ENCODE results near the gene NOP9. TPM values are rescaled to one million over a fixed set of nuclear protein-coding genes. Genes with fewer than 3 reads are reported as not detected.
"Not testable (repeated sequence)": the region's sequence is repeated elsewhere in the genome, so short reads cannot be mapped to it uniquely, and the experiment has no call there.

Gene NOP9
- polyA plus RNA-seq, 2 donors, result 9.3 to 10.8 TPM

DNA sequence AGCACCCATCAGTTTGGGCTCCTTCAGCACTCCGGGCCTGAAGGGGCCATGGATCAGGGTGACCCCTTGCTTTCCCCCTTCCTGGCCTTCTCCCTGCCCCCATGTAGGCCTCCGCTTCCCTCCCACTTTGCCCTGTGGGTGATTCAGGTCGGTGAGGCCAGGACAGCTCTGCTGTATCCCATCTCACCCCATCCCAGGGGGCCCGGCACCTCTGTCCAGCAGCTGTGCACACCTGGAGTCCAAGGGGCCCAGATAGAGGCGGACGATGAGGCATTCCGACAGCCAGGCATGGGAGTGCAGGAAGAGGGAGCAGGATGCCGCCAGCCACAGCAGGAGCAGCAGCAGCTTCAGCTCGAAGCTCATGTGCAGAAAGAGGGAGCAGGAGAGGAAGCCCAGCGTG, 23.0 kb downstream of the NOP9 start:
- WGBS, 2 donors, result 74 to 79% methylated on average over 10 of the region's 10 CpGs
- no peak overlapping the region for H3K4me3 ChIP-seq (ENCODE audit: low read depth in 1 of 2, low read length in 2 of 2)
- H3K36me3 ChIP-seq (ENCODE audit: control insufficient read depth in 2 of 2, insufficient read depth in 2 of 2, low read length in 1 of 2), result no peaks in the 10 kb centered on the region
- H3K27ac ChIP-seq (ENCODE audit: low read depth in 2 of 2, low read length in 1 of 2), result no peak overlapping the region
- H3K9me3 ChIP-seq (ENCODE audit: control insufficient read depth in 2 of 2, insufficient read depth in 1 of 2, low read depth in 1 of 2, low read length in 1 of 2), result no peaks in the 10 kb centered on the region
- H3K27me3 ChIP-seq (ENCODE audit: control insufficient read depth in 1 of 2, insufficient read depth in 2 of 2, low read length in 2 of 2), result no peaks in the 10 kb centered on the region
- H3K4me1 ChIP-seq (ENCODE audit: control insufficient read depth in 2 of 2, insufficient read depth in 2 of 2, low read length in 1 of 2), result peaks cover 0 to 4% of the 10 kb centered on the region in 2 donors

DNA sequence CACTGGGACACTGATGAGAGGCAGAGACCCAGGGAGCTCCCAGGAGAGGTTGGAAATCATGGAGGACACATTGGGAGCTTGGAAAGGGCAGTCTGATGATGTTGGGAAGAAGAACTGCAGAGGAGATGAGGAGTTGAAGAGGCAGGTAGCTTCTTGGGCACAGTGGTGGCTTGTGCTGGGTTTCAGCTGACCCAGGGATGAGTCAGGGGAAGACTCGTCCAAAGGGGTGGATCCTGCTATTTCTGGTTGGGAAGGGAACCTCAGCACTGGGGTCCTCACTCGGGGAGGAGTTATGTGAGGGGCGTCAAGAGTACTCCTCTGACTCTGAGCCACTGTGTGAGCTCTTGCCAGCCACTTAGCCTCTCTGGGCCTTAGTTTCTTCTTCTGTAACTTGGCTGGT, 23.7 kb downstream of the NOP9 start:
- H3K4me1 ChIP-seq (ENCODE audit: control insufficient read depth in 2 of 2, insufficient read depth in 2 of 2, low read length in 1 of 2), result peaks cover 0 to 4% of the 10 kb centered on the region in 2 donors
- 54 to 66% methylated on average over 3 of the region's 3 CpGs for WGBS, 2 donors

DNA sequence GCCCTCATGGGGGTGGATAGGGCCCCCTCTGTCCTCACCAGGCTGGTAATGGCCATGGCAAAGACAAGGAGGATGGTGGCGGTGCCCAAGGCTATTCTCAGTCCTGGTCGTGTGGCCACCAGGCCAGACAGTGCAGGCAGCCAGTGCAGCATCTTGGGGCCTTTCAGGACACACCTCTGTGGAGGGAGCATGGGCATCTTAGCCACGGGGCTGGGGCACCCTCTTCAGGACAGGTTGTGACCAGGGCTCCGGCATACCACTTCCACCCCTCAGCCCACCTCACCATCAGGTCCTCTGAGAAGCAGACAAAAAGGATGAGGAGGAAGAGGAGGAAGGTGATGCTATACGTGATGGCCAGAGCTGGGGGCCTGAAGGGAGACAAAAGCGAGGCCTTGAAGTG, 24.4 kb downstream of the NOP9 start:
- Histone ChIP-seq H3K27ac (ENCODE audit: low read depth in 2 of 2, low read length in 1 of 2) (no peak overlapping the region), H3K9me3 (ENCODE audit: control insufficient read depth in 2 of 2, insufficient read depth in 1 of 2, low read depth in 1 of 2, low read length in 1 of 2) (no peaks in the 10 kb centered on the region), H3K27me3 (ENCODE audit: control insufficient read depth in 1 of 2, insufficient read depth in 2 of 2, low read length in 2 of 2) (no peaks in the 10 kb centered on the region), H3K4me1 (ENCODE audit: control insufficient read depth in 2 of 2, insufficient read depth in 2 of 2, low read length in 1 of 2) (peaks cover 0 to 4% of the 10 kb centered on the region in 2 donors), H3K36me3 (ENCODE audit: control insufficient read depth in 2 of 2, insufficient read depth in 2 of 2, low read length in 1 of 2) (no peaks in the 10 kb centered on the region), H3K4me3 (ENCODE audit: low read depth in 1 of 2, low read length in 2 of 2) (no peak overlapping the region)
- 74 to 81% methylated on average over 6 of the region's 6 CpGs for WGBS, 2 donors

More for the DNA sequence above, 23.7 kb downstream of the NOP9 start:
- no peaks in the 10 kb centered on the region for H3K9me3 ChIP-seq (ENCODE audit: control insufficient read depth in 2 of 2, insufficient read depth in 1 of 2, low read depth in 1 of 2, low read length in 1 of 2)
- H3K27ac ChIP-seq (ENCODE audit: low read depth in 2 of 2, low read length in 1 of 2), result no peak overlapping the region
- no peak overlapping the region for H3K4me3 ChIP-seq (ENCODE audit: low read depth in 1 of 2, low read length in 2 of 2)
- no peaks in the 10 kb centered on the region for H3K27me3 ChIP-seq (ENCODE audit: control insufficient read depth in 1 of 2, insufficient read depth in 2 of 2, low read length in 2 of 2)
- H3K36me3 ChIP-seq (ENCODE audit: control insufficient read depth in 2 of 2, insufficient read depth in 2 of 2, low read length in 1 of 2), result no peaks in the 10 kb centered on the region

DNA sequence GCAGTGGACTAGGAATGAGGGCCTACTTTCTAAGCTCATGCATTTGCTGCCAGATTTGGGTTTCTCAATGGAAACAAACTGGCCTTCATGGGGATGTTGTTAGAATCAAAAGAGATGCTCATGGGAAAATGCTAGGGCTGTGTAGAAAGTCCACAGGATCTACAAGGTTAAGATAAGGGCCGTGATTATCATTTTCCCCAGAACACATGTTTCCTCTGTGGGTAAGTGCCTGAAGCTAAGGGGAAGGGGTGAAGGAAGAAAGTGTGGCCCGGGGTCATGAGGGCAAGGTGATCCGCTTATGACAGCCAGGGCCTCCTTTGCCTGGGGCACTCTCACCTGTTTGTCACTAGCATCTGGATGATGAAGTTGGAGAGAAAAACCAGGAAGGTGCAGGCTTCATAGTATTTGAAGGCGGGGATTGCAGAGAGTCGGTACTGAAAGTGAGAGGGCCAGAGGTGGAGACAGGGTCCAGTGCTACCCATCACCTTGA, 25.4 kb downstream of the NOP9 start:
- Histone ChIP-seq H3K4me1 (ENCODE audit: control insufficient read depth in 2 of 2, insufficient read depth in 2 of 2, low read length in 1 of 2) (peaks cover 0 to 4% of the 10 kb centered on the region in 2 donors), H3K27me3 (ENCODE audit: control insufficient read depth in 1 of 2, insufficient read depth in 2 of 2, low read length in 2 of 2) (no peaks in the 10 kb centered on the region), H3K36me3 (ENCODE audit: control insufficient read depth in 2 of 2, insufficient read depth in 2 of 2, low read length in 1 of 2) (no peaks in the 10 kb centered on the region), H3K9me3 (ENCODE audit: control insufficient read depth in 2 of 2, insufficient read depth in 1 of 2, low read depth in 1 of 2, low read length in 1 of 2) (no peaks in the 10 kb centered on the region), H3K27ac (ENCODE audit: low read depth in 2 of 2, low read length in 1 of 2) (no peak overlapping the region), H3K4me3 (ENCODE audit: low read depth in 1 of 2, low read length in 2 of 2) (no peak overlapping the region)
- WGBS, 2 donors, result 73 to 81% methylated on average over 5 of the region's 5 CpGs

DNA sequence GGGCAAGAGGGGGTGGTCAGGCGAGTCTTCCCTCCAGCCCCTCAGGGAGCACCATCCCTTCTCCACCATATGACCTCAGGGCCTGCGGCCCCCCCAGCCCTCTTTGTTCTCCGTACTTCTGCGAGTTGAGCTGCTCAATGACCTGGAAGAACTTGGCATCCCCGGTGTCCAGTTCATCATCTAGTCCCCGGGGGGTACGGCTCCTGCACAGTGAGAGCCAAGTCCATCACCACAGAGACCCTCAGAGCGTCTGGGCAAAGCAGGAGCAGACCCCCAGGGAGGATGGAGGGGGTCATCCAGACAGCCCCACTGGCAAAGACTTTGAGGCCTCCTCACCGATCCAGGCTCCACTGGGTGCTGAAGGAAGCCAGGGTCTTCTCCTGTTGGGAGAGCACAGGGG, 26.3 kb downstream of the NOP9 start:
- no peaks in the 10 kb centered on the region for H3K36me3 ChIP-seq (ENCODE audit: control insufficient read depth in 2 of 2, insufficient read depth in 2 of 2, low read length in 1 of 2)
- peaks cover 0 to 4% of the 10 kb centered on the region in 2 donors for H3K4me1 ChIP-seq (ENCODE audit: control insufficient read depth in 2 of 2, insufficient read depth in 2 of 2, low read length in 1 of 2)
- no peaks in the 10 kb centered on the region for H3K9me3 ChIP-seq (ENCODE audit: control insufficient read depth in 2 of 2, insufficient read depth in 1 of 2, low read depth in 1 of 2, low read length in 1 of 2)
- 80 to 85% methylated on average over 9 of the region's 9 CpGs for WGBS, 2 donors
- no peak overlapping the region for H3K4me3 ChIP-seq (ENCODE audit: low read depth in 1 of 2, low read length in 2 of 2)
- H3K27me3 ChIP-seq (ENCODE audit: control insufficient read depth in 1 of 2, insufficient read depth in 2 of 2, low read length in 2 of 2), result no peaks in the 10 kb centered on the region
- H3K27ac ChIP-seq (ENCODE audit: low read depth in 2 of 2, low read length in 1 of 2), result no peak overlapping the region

DNA sequence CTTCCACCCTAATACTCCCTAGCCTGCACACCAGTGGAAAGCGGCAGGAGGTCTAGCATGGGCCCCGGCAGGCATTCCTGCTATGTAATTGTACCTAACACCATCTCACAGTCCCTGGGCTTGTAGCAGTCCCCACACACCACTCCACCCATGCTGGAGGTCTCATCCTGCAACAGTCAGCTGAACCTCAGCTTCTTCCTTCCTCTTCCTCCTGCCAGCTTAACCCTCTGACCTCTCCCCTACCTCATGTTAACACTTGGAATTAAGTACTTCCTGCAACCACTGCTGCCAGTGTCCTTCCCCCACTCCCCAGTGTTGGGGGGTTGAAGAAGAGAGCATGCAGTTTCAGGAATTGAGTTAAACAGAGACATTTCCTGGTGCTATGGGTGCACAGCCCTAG, 27.7 kb downstream of the NOP9 start:
- Histone ChIP-seq H3K27me3 (ENCODE audit: control insufficient read depth in 1 of 2, insufficient read depth in 2 of 2, low read length in 2 of 2) (no peaks in the 10 kb centered on the region), H3K4me1 (ENCODE audit: control insufficient read depth in 2 of 2, insufficient read depth in 2 of 2, low read length in 1 of 2) (peaks cover 0 to 9% of the 10 kb centered on the region in 2 donors), H3K36me3 (ENCODE audit: control insufficient read depth in 2 of 2, insufficient read depth in 2 of 2, low read length in 1 of 2) (no peaks in the 10 kb centered on the region), H3K27ac (ENCODE audit: low read depth in 2 of 2, low read length in 1 of 2) (peak overlapping the region in 1 of 2 donors; percentile 7), H3K4me3 (ENCODE audit: low read depth in 1 of 2, low read length in 2 of 2) (no peak overlapping the region), H3K9me3 (ENCODE audit: control insufficient read depth in 2 of 2, insufficient read depth in 1 of 2, low read depth in 1 of 2, low read length in 1 of 2) (no peaks in the 10 kb centered on the region)
- WGBS, 2 donors, result 84 to 87% methylated on average over 2 of the region's 2 CpGs

DNA sequence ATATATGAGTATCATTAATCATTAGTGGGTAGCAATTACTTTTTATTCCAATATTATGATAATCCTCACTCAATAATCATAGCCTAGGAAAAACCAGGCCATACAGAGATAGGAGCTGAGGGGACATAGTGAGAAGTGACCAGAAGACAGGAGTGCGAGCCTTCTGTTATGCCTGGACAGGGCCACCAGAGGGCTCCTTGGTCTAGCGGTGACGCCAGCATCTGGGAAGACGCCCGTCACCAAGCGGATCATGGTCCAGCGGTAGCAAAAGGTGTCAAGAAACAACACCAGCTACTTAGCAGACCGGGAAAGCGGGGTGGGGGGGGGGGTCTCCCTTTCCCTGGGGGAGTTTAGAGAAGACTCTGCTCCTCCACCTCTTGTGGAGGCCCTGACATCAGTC, 28.3 kb downstream of the NOP9 start:
- H3K4me3 ChIP-seq (ENCODE audit: low read depth in 1 of 2, low read length in 2 of 2); H3K27ac ChIP-seq (ENCODE audit: low read depth in 2 of 2, low read length in 1 of 2); H3K36me3 ChIP-seq (ENCODE audit: control insufficient read depth in 2 of 2, insufficient read depth in 2 of 2, low read length in 1 of 2); H3K27me3 ChIP-seq (ENCODE audit: control insufficient read depth in 1 of 2, insufficient read depth in 2 of 2, low read length in 2 of 2); H3K9me3 ChIP-seq (ENCODE audit: control insufficient read depth in 2 of 2, insufficient read depth in 1 of 2, low read depth in 1 of 2, low read length in 1 of 2): not testable (repeated sequence)
- 5 to 9% methylated on average over 8 to 9 of the region's 9 CpGs for WGBS, 2 donors
- peaks cover 0 to 13% of the 10 kb centered on the region in 2 donors for H3K4me1 ChIP-seq (ENCODE audit: control insufficient read depth in 2 of 2, insufficient read depth in 2 of 2, low read length in 1 of 2)

DNA sequence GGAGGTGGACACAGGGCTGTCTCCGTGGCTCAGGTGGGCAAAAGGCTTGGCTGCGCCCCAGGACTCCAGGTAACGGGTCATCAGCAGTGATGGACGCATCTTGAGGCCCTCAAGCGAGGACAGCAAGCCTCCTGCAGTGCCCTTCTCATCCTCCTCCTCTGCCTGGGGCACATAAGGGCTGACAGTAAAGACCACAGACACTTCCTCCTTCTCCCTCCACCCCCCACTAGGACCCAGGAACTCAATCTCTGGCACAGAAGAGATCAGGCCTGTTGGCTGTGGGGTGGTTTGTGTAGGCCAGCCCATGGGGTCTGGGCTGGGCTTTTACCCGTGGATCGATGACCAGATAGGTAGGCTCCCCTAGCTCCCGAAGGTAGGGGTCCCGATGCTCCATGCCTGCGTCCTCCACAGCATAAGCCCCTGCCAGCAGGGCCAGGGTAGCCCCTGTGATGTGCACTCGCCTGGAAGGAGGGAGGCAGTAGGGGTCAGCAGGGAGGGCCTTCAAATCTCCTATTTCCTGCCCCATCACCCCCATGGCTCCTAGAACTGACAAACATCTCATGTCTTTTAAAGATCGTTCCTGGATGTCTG, 29.5 kb downstream of the NOP9 start:
- Histone ChIP-seq H3K9me3 (ENCODE audit: control insufficient read depth in 2 of 2, insufficient read depth in 1 of 2, low read depth in 1 of 2, low read length in 1 of 2) (no peaks in the 10 kb centered on the region), H3K36me3 (ENCODE audit: control insufficient read depth in 2 of 2, insufficient read depth in 2 of 2, low read length in 1 of 2) (no peaks in the 10 kb centered on the region), H3K4me1 (ENCODE audit: control insufficient read depth in 2 of 2, insufficient read depth in 2 of 2, low read length in 1 of 2) (peaks cover 0 to 14% of the 10 kb centered on the region in 2 donors), H3K27me3 (ENCODE audit: control insufficient read depth in 1 of 2, insufficient read depth in 2 of 2, low read length in 2 of 2) (no peaks in the 10 kb centered on the region), H3K4me3 (ENCODE audit: low read depth in 1 of 2, low read length in 2 of 2) (no peak overlapping the region), H3K27ac (ENCODE audit: low read depth in 2 of 2, low read length in 1 of 2) (no peak overlapping the region)
- WGBS, 2 donors, result 90 to 94% methylated on average over 12 of the region's 12 CpGs

DNA sequence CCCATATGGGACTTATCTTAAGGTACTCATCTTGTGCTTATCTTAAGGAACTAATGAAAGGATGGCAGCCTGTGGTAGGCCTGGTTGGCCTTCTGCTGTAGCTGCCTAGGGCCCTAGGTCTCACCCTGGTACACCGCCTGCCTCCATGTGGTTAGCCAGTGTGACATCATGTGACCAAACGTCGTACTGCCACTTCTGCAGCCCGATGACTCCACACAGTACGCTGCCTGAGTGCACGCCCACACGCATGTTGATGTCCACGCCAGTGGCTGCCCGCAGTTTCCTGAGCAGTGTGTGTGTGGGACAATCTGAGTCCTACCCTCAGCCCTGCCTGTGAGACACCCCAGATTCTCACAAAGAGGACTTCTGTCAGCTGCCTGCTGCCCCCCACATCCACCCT, 30.1 kb downstream of the NOP9 start:
- Histone ChIP-seq H3K27ac (ENCODE audit: low read depth in 2 of 2, low read length in 1 of 2) (no peak overlapping the region), H3K27me3 (ENCODE audit: control insufficient read depth in 1 of 2, insufficient read depth in 2 of 2, low read length in 2 of 2) (no peaks in the 10 kb centered on the region), H3K4me1 (ENCODE audit: control insufficient read depth in 2 of 2, insufficient read depth in 2 of 2, low read length in 1 of 2) (peaks cover 0 to 16% of the 10 kb centered on the region in 2 donors), H3K9me3 (ENCODE audit: control insufficient read depth in 2 of 2, insufficient read depth in 1 of 2, low read depth in 1 of 2, low read length in 1 of 2) (no peaks in the 10 kb centered on the region), H3K36me3 (ENCODE audit: control insufficient read depth in 2 of 2, insufficient read depth in 2 of 2, low read length in 1 of 2) (no peaks in the 10 kb centered on the region), H3K4me3 (ENCODE audit: low read depth in 1 of 2, low read length in 2 of 2) (no peak overlapping the region)
- 69 to 72% methylated on average over 9 of the region's 9 CpGs for WGBS, 2 donors

DNA sequence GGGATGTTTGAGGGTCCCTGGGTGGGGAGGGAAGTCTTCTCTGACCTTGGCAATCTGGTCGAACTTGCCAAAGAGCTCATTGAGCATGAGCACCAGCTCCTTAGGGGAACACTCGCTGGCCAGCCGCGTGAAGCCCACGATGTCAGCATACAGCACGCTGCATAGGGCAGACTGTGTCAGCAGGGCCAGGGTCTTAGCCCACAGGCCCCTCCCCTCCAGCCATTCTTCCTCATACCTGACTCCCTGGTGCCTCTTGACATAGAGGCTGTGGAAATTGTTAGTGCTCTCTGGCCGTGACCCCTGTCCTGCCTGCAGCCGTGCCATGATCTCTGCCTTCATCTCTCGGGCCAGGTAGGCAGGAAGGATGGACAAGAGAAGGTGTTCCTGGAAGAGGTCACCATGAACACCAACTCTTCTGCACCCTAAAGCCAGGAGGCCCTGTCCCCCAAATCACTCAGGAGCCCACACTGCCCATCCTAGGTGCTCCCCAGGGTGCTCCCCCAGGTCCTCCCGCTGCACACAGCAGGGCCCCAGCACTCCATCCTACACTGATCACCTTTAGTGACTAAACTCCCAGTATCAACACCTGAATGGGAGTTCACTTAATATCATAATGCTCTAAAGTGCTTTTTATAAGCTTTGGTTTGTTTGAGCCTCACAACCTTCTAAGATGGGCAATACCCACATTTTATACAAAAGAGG, 31.5 kb downstream of the NOP9 start:
- peaks cover 0 to 17% of the 10 kb centered on the region in 2 donors for H3K4me1 ChIP-seq (ENCODE audit: control insufficient read depth in 2 of 2, insufficient read depth in 2 of 2, low read length in 1 of 2)

More for the DNA sequence above, 31.5 kb downstream of the NOP9 start:
- 94% methylated on average over 10 of the region's 10 CpGs for WGBS, 2 donors
- Histone ChIP-seq H3K36me3 (ENCODE audit: control insufficient read depth in 2 of 2, insufficient read depth in 2 of 2, low read length in 1 of 2) (no peaks in the 10 kb centered on the region), H3K27ac (ENCODE audit: low read depth in 2 of 2, low read length in 1 of 2) (no peak overlapping the region), H3K27me3 (ENCODE audit: control insufficient read depth in 1 of 2, insufficient read depth in 2 of 2, low read length in 2 of 2) (no peaks in the 10 kb centered on the region), H3K4me3 (ENCODE audit: low read depth in 1 of 2, low read length in 2 of 2) (no peak overlapping the region), H3K9me3 (ENCODE audit: control insufficient read depth in 2 of 2, insufficient read depth in 1 of 2, low read depth in 1 of 2, low read length in 1 of 2) (no peaks in the 10 kb centered on the region)

Measured in esophagus (tissue), 2 donors.